HG03457 (cell line): ENCODE measurements around the gene SPRYD7.
"Not testable (repeated sequence)": the region's sequence is repeated elsewhere in the genome, so short reads cannot be mapped to it uniquely, and the experiment has no call there.

Source experiments
- ATAC-seq: cut with Tn5 transposase; IDR thresholded peaks from one replicate; pipeline ENCODE4 v1.9.1; 2021; ENCODE audit warnings: moderate number of reproducible peaks; ENCODE audit not compliant: unreplicated experiment

SPRYD7 gene

GRCh38 chr13:49933511-49933910 lies 2.6 kb downstream of the SPRYD7 start:
- no peak for ATAC-seq

- no peak for ATAC-seq
Measured at GRCh38 chr13:49932868-49933267, 3.3 kb downstream of the SPRYD7 start.

- ATAC-seq: no peak
Measured at GRCh38 chr13:49932066-49932465, 4.1 kb downstream of the SPRYD7 start.

- ATAC-seq: no peak
Measured at GRCh38 chr13:49927755-49928154, 8.4 kb downstream of the SPRYD7 start.

- ATAC-seq: no peak
Measured at GRCh38 chr13:49925881-49926418, 10.2 kb downstream of the SPRYD7 start.

GRCh38 chr13:49922301-49922700 lies 13.8 kb downstream of the SPRYD7 start:
- no peak for ATAC-seq

- ATAC-seq: not testable (repeated sequence)
Measured at GRCh38 chr13:49920969-49921368, 15.2 kb downstream of the SPRYD7 start.

- ATAC-seq: not testable (repeated sequence)
Measured at GRCh38 chr13:49918106-49918505, 18.0 kb downstream of the SPRYD7 start.

- no peak for ATAC-seq
Measured at GRCh38 chr13:49914947-49915346, 21.2 kb downstream of the SPRYD7 start.

- ATAC-seq: no peak
Measured at GRCh38 chr13:49908637-49909036, 27.5 kb downstream of the SPRYD7 start.

- no peak for ATAC-seq
Measured at GRCh38 chr13:49904729-49905456, 31.2 kb downstream of the SPRYD7 start.

- ATAC-seq: no peak
Measured at GRCh38 chr13:49898792-49899191, 37.3 kb downstream of the SPRYD7 start.

GRCh38 chr13:49897713-49898112 lies 38.4 kb downstream of the SPRYD7 start:
- no peak for ATAC-seq

GRCh38 chr13:49895826-49896225 lies 40.3 kb downstream of the SPRYD7 start:
- ATAC-seq: no peak

GRCh38 chr13:49893591-49893990 lies 42.5 kb downstream of the SPRYD7 start:
- ATAC-seq: no peak

GRCh38 chr13:49890376-49890775 lies 45.8 kb downstream of the SPRYD7 start:
- no peak for ATAC-seq

GRCh38 chr13:49878682-49879081 lies 57.5 kb downstream of the SPRYD7 start:
- ATAC-seq: no peak

GRCh38 chr13:49877629-49878218 lies 58.4 kb downstream of the SPRYD7 start:
- no peak for ATAC-seq

GRCh38 chr13:49874430-49874829 lies 61.7 kb downstream of the SPRYD7 start:
- ATAC-seq: no peak

GRCh38 chr13:49869519-49869918 lies 66.6 kb downstream of the SPRYD7 start:
- ATAC-seq: no peak

- no peak for ATAC-seq
Measured at GRCh38 chr13:49867834-49868233, 68.3 kb downstream of the SPRYD7 start.

- ATAC-seq: no peak
Measured at GRCh38 chr13:49865218-49865617, 70.9 kb downstream of the SPRYD7 start.
